ENCODE measurements around the gene TMPRSS11F. TPM values are rescaled to one million over a fixed set of nuclear protein-coding genes. Genes with fewer than 3 reads are reported as not detected.

Gene TMPRSS11F
- total RNA-seq, 1 experiment from 2014 or later: not detected

- no peaks in the 10 kb centered on the region for H3K27me3 ChIP-seq (ENCODE audit: control insufficient read depth, insufficient read depth, low read length)
- H3K9me3 ChIP-seq (ENCODE audit: control insufficient read depth, insufficient read depth, low read depth, low read length): no peaks in the 10 kb centered on the region
- no peak overlapping the region for H3K4me3 ChIP-seq (ENCODE audit: low read depth in 2 of 2, low read length in 2 of 2)
- no peak overlapping the region for H3K27ac ChIP-seq (ENCODE audit: low read length)
- in situ Hi-C loops (cut with HindIII; ENCODE audit: low pct_unique_long_range_greater_than_20kb, low sequenced_read_pairs) (no loop called here), intact Hi-C loops (cut with micrococcal nuclease; ENCODE audit: unreplicated experiment) (no loop called here)
- ChIA-PET CTCF (no interaction called here), POLR2A (no interaction called here)
- H3K4me1 ChIP-seq (ENCODE audit: control insufficient read depth, insufficient read depth, low read length): no peaks in the 10 kb centered on the region
- TF ChIP-seq REST (IDR thresholded peaks at IDR 0.05; ENCODE audit: insufficient read depth in 1 of 2, low read depth in 2 of 2, low read length in 1 of 2) (no peak), TCF7L2 (IDR thresholded peaks at IDR 0.05; ENCODE audit: low read depth, low read length) (no peak), POLR2AphosphoS5 (IDR thresholded peaks at IDR 0.05; ENCODE audit: low read depth, low read length) (no peak), SIN3A (IDR thresholded peaks at IDR 0.05; ENCODE audit: borderline replicate concordance, insufficient read depth, low read depth, low read length) (no peak), CTCF (IDR thresholded peaks at IDR 0.05) (no peak)
- H3K36me3 ChIP-seq (ENCODE audit: control insufficient read depth, insufficient read depth, low read length): no peaks in the 10 kb centered on the region
- DNase-seq (ENCODE audit: low read depth, low spot score) (no peak), ATAC-seq (no peak)
- BruUV-seq (replicated peaks): no TSS peak
These were observed 15.6 kb upstream of the TMPRSS11F start for GRCh38 chr4:68145261-68145660.

GRCh38 chr4:68141852-68142251, 12.2 kb upstream of the TMPRSS11F start:
- no peak for TF ChIP-seq REST (IDR thresholded peaks at IDR 0.05; ENCODE audit: insufficient read depth in 1 of 2, low read depth in 2 of 2, low read length in 1 of 2)
- no peak for TF ChIP-seq TCF7L2 (IDR thresholded peaks at IDR 0.05; ENCODE audit: low read depth, low read length)
- no peak for TF ChIP-seq SIN3A (IDR thresholded peaks at IDR 0.05; ENCODE audit: borderline replicate concordance, insufficient read depth, low read depth, low read length)
- no peak for TF ChIP-seq CTCF (IDR thresholded peaks at IDR 0.05)
- no peak for TF ChIP-seq POLR2AphosphoS5 (IDR thresholded peaks at IDR 0.05; ENCODE audit: low read depth, low read length)

More at GRCh38 chr4:68141852-68142251, 12.2 kb upstream of the TMPRSS11F start:
- no peak for ATAC-seq
- Histone ChIP-seq H3K9me3 (ENCODE audit: control insufficient read depth, insufficient read depth, low read depth, low read length) (no peaks in the 10 kb centered on the region), H3K36me3 (ENCODE audit: control insufficient read depth, insufficient read depth, low read length) (no peaks in the 10 kb centered on the region), H3K4me1 (ENCODE audit: control insufficient read depth, insufficient read depth, low read length) (no peaks in the 10 kb centered on the region), H3K27me3 (ENCODE audit: control insufficient read depth, insufficient read depth, low read length) (no peaks in the 10 kb centered on the region), H3K4me3 (ENCODE audit: low read depth in 2 of 2, low read length in 2 of 2) (no peak overlapping the region), H3K27ac (ENCODE audit: low read length) (no peak overlapping the region)
- DNase-seq (ENCODE audit: low read depth, low spot score): no peak
- BruUV-seq (replicated peaks): no TSS peak
- POLR2A ChIA-PET: no interaction called here
- intact Hi-C loops (cut with micrococcal nuclease; ENCODE audit: unreplicated experiment) (no loop called here), in situ Hi-C loops (cut with HindIII; ENCODE audit: low pct_unique_long_range_greater_than_20kb, low sequenced_read_pairs) (no loop called here)
- CTCF ChIA-PET: no interaction called here
